Spleen (tissue), 11 donors: Measurements from ENCODE around the gene COL23A1. TPM values are rescaled to one million over a fixed set of nuclear protein-coding genes. Genes with fewer than 3 reads are reported as not detected.
A peak's percentile ranks its signal among the peaks of the same experiment; 100 is the strongest.

ENCODE experiments used
- DNase-seq: peaks from one replicate; pipeline ENCODE4 v3.0.0-alpha.2; 2020
- H3K27ac ChIP-seq, 8 donors: fragments of 200-600 bp; sonication (generic) in 7 of 8; 1 replicate in 4 of 8; 2 replicates in 4 of 8; pipeline versions ENCODE4 v1.5.0 to v1.8.0; 2016 to 2021; ENCODE audit warnings: inconsistent platforms in 4 of 8, mild to moderate bottlenecking in 4 of 8, moderate library complexity in 1 of 8
- H3K27me3 ChIP-seq, 7 donors: fragments of 200-600 bp; sonication (generic) in 6 of 7; replicated peaks in 1 of 7; 1 replicate in 4 of 7; 2 replicates in 3 of 7; pipeline versions ENCODE4 v1.5.0 to v1.8.0; 2016 to 2021; ENCODE audit warnings: inconsistent platforms in 3 of 7, mild to moderate bottlenecking in 1 of 7
- H3K36me3 ChIP-seq, 6 donors: fragments of 200-600 bp; sonication (generic) in 5 of 6; 1 replicate in 4 of 6; 2 replicates in 2 of 6; pipeline versions ENCODE4 v1.5.0 to v1.8.0; 2016 to 2021; ENCODE audit warnings: inconsistent platforms in 2 of 6
- H3K4me1 ChIP-seq, 6 donors: fragments of 200-600 bp; sonication (generic) in 5 of 6; 1 replicate in 3 of 6; 2 replicates in 3 of 6; pipeline versions ENCODE4 v1.5.0 to v1.8.0; 2016 to 2021; ENCODE audit warnings: inconsistent platforms in 3 of 6
- H3K4me3 ChIP-seq, 8 donors: fragments of 200-600 bp; sonication (generic) in 7 of 8; 1 replicate in 4 of 8; 2 replicates in 4 of 8; pipeline versions ENCODE4 v1.5.0 to v1.8.0; 2016 to 2021; ENCODE audit warnings: inconsistent platforms in 4 of 8, mild to moderate bottlenecking in 4 of 8, moderate library complexity in 2 of 8
- H3K9me3 ChIP-seq, 8 donors: fragments of 200-600 bp; sonication (generic) in 7 of 8; 1 replicate in 4 of 8; 2 replicates in 4 of 8; pipeline versions ENCODE4 v1.5.0 to v1.8.0; 2016 to 2021; ENCODE audit warnings: inconsistent platforms in 4 of 8
- POLR2A ChIP-seq, 3 donors: fragments of 450-650 bp; IDR thresholded peaks; one replicate each; pipeline ENCODE4 v1.5.1; 2017; ENCODE audit warnings: antibody characterized with exemption in 3 of 3, mild to moderate bottlenecking in 1 of 3
- POLR2AphosphoS5 ChIP-seq, 3 donors: sonication (generic); formaldehyde crosslinking; IDR thresholded peaks; one replicate each; pipeline ENCODE4 v1.5.1; 2017; ENCODE audit warnings: antibody characterized with exemption in 3 of 3
- WGBS, 5 donors: extraction: QIAGEN DNeasy Blood & Tissue Kit in 3 of 5; methylation state at CpG; one replicate each; pipeline versions ENCODE4 v1.1.5 to v1.1.7; 2013 to 2018; 5-methylcytosine and 5-hydroxymethylcytosine counted together
- intact Hi-C: fragments of 100-400 bp; cut with DNase I; formaldehyde crosslinking; loops from one replicate; pipeline ENCODE4 v1.15.0; 2023; ENCODE audit warnings: low total_unique reads
- polyA plus RNA-seq, 3 donors: library from polyadenylated mRNA; stranded (reverse); fragments of 200-250 nt; gene quantifications; one replicate each; pipeline ENCODE4 v1.2.1, GENCODE V29; 2013
- total RNA-seq, 7 donors: library from RNA; depleted of rRNA in 3 of 7; stranded (reverse); fragments of >200 nt in 3 of 7; fragmentation: NEBNext Ultra II Directional in 4 of 7; extraction: Animal tissue kit (Norgen Biotek cat#: 25700) in 4 of 7; gene quantifications; one replicate each; pipeline versions ENCODE4 v1.1.0 to v1.2.1, GENCODE V29; 2016 to 2021
- TF ChIP-seq, protein P1 (sequence below), 11 experiments: fragments of 200-600 bp in 7 of 11; fragments of 450-650 bp in 4 of 11; sonication (generic) in 4 of 11; IDR thresholded peaks in 8 of 11; conservative IDR thresholded peaks in 3 of 11; 1 replicate in 7 of 11; 2 replicates in 4 of 11; pipeline versions ENCODE4 v1.4.0 to v1.8.0; 2016 to 2021; ENCODE audit warnings: antibody characterized with exemption in 11 of 11, inconsistent platforms in 4 of 11, mild to moderate bottlenecking in 1 of 11
- donor health status: healthy with polysubstance abuse.
- donor health status: DM: no; HTN: no; CAD: no; lungs with moderate emphysema.
- donor health status: DM: no; HTN: no; CAD: no.
- donor health status: Bipolar disorder and iron deficiency.
- donor health status: healthy.
- donor health status: DM: no; HTN: no; CAD: no.
- donor health status: DM: yes; HTN: yes; CAD: no.

COL23A1 gene
- total and polyA plus RNA-seq, 10 donors, result 0.63 to 3.8 (median 1.9) TPM

DNA sequence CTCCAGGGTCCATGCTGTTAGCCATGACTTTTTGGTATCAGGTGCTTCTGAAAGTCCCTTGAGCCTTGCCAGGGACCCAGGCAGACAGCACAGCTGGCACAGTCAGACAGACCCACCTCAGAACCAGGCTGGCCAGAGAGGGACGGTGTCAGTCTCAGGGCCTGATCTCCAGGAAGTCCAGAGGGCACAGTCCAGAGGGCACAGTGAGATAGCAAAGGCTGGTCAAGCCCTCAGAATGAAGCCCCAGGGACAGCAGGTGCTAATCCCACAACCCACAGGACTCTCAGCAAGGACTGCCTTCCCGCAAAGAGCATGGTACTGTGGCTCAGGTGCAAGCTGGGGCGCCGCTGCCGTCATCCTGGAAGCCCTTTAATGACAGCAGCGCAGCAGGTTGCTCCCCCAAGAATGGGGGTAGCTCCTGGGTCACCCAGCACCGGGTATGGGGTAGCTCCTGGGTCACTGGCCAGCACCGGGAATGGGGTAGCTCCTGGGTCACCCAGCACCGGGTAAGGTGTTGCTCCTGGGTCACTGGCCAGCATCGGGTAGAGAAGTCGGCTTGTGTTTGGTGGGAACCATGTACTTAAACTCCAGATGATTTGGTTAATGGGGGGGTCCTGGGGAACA is 252.0 kb downstream of the COL23A1 start:
- Histone ChIP-seq H3K27me3 (no peaks in the 10 kb centered on the region), H3K27ac (no peak overlapping the region), H3K36me3 (no peaks in the 10 kb centered on the region), H3K9me3 (no peaks in the 10 kb centered on the region), H3K4me3 (no peak overlapping the region), H3K4me1 (peaks cover 0 to 28% (median 12%) of the 10 kb centered on the region in 6 donors)
- 87 to 95% (median 89%) methylated on average over 6 to 11 of the region's 11 CpGs for WGBS, 5 donors
- intact Hi-C loops, result no loop called here
- TF ChIP-seq, protein P1, sequence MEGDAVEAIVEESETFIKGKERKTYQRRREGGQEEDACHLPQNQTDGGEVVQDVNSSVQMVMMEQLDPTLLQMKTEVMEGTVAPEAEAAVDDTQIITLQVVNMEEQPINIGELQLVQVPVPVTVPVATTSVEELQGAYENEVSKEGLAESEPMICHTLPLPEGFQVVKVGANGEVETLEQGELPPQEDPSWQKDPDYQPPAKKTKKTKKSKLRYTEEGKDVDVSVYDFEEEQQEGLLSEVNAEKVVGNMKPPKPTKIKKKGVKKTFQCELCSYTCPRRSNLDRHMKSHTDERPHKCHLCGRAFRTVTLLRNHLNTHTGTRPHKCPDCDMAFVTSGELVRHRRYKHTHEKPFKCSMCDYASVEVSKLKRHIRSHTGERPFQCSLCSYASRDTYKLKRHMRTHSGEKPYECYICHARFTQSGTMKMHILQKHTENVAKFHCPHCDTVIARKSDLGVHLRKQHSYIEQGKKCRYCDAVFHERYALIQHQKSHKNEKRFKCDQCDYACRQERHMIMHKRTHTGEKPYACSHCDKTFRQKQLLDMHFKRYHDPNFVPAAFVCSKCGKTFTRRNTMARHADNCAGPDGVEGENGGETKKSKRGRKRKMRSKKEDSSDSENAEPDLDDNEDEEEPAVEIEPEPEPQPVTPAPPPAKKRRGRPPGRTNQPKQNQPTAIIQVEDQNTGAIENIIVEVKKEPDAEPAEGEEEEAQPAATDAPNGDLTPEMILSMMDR (IDR thresholded peaks at IDR 0.05 in 8 of 11, conservative IDR thresholded peaks at IDR 0.05 in 3 of 11), result no peak
- TF ChIP-seq POLR2A (IDR thresholded peaks at IDR 0.05) (no peak), POLR2AphosphoS5 (IDR thresholded peaks at IDR 0.05) (no peak)
- DNase-seq, result peak; percentile 62

DNA sequence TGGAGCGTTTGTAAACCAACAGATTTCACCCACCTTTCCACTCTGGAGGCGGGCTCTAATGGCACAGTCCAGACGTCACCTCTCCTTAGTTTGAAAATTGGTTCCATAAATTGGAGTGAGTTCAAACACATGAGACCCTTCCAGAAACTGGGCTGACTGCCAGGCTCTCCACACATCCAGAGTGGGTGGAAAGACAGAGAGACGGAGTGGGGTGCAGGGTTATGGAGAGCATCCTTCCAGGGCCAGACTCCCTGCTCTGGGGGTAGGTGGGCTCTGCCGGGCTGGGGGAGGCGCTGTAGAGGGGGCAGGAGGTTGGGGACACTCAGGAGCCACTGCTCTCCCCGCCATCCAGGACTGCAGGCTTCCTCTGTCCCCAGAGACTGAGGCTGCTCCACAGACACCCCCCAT is 252.9 kb downstream of the COL23A1 start:
- Histone ChIP-seq H3K27ac (no peak overlapping the region), H3K9me3 (no peaks in the 10 kb centered on the region), H3K4me1 (peaks cover 0 to 37% (median 16%) of the 10 kb centered on the region in 6 donors), H3K4me3 (no peak overlapping the region), H3K36me3 (no peaks in the 10 kb centered on the region), H3K27me3 (no peaks in the 10 kb centered on the region)
- peak; percentile 59 for DNase-seq
- TF ChIP-seq, protein P1 (IDR thresholded peaks at IDR 0.05 in 8 of 11, conservative IDR thresholded peaks at IDR 0.05 in 3 of 11), result no peak
- TF ChIP-seq POLR2AphosphoS5 (IDR thresholded peaks at IDR 0.05) (no peak), POLR2A (IDR thresholded peaks at IDR 0.05) (no peak)
- intact Hi-C loops, result no loop called here
- 70 to 85% (median 76%) methylated on average over 7 of the region's 7 CpGs for WGBS, 5 donors

GRCh38 chr5:178336889-178337288 is 253.3 kb downstream of the COL23A1 start:
- TF ChIP-seq POLR2A (IDR thresholded peaks at IDR 0.05) (no peak), POLR2AphosphoS5 (IDR thresholded peaks at IDR 0.05) (no peak)
- TF ChIP-seq, protein P1 (IDR thresholded peaks at IDR 0.05 in 8 of 11, conservative IDR thresholded peaks at IDR 0.05 in 3 of 11), result no peak
- Histone ChIP-seq H3K4me3 (no peak overlapping the region), H3K4me1 (peaks cover 0 to 41% (median 18%) of the 10 kb centered on the region in 6 donors), H3K9me3 (no peaks in the 10 kb centered on the region), H3K27ac (peak overlapping the region in 1 of 8 donors; percentile 5), H3K27me3 (no peaks in the 10 kb centered on the region), H3K36me3 (no peaks in the 10 kb centered on the region)
- peak; percentile 74 for DNase-seq
- intact Hi-C loops, result no loop called here
- 59 to 76% (median 64%) methylated on average over 21 of the region's 21 CpGs for WGBS, 5 donors

DNA sequence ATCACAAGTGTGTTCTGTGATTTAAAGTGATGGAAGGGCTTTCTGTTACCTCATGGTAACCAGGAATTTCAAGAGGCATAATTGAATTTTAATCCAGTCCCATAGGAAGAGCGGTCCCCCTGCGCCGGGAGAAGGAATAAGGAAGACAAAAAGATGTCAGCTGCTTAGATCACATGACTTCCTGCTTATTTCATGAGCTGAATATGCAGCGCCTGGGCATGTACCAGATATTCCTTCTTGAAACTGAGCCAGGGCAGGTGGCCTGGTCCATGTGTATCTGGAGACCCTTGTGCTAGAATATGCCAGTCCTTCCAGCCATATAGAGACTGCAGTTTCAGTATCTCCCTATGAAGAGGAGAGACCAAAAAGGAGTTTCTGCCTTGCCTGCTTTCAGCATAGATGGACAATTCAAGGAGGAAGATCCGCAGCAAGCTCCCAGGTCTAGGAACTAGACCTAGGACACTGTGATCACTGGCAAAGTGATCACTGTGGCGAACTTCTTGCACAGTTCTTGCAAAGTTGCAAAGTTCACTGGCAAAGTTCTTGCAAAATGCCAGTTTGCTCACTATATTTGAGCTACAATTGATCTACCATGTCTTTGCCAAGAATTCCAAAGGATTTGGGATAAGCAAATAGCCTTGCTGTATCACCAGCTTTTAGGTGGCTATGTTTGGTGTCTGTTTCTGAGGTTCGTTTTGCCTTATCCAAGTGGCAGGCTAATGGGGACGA is 254.7 kb downstream of the COL23A1 start:
- Histone ChIP-seq H3K27ac (peak overlapping the region in 3 of 8 donors; percentile 5 to 6 (median 6)), H3K36me3 (no peaks in the 10 kb centered on the region), H3K9me3 (no peaks in the 10 kb centered on the region), H3K27me3 (no peaks in the 10 kb centered on the region), H3K4me3 (no peak overlapping the region), H3K4me1 (peaks cover 5 to 55% (median 25%) of the 10 kb centered on the region in 6 donors)
- 52 to 73% (median 53%) methylated on average over 8 of the region's 8 CpGs for WGBS, 5 donors
- TF ChIP-seq POLR2AphosphoS5 (IDR thresholded peaks at IDR 0.05) (no peak), POLR2A (IDR thresholded peaks at IDR 0.05) (no peak)
- TF ChIP-seq, protein P1 (IDR thresholded peaks at IDR 0.05 in 8 of 11, conservative IDR thresholded peaks at IDR 0.05 in 3 of 11), result no peak
- DNase-seq, result peak; percentile 8
- intact Hi-C loops, result no loop called here
